Astrocyte (in vitro differentiated cells and primary cell): ENCODE results near the gene CELSR2. TPM values are rescaled to one million over a fixed set of nuclear protein-coding genes. Genes with fewer than 3 reads are reported as not detected.

ENCODE experiments used
- DNase-seq: peaks from one replicate; pipeline ENCODE4 v3.0.0-alpha.2; 2010; ENCODE audit warnings: low read depth
- FAIRE-seq: peaks from 2 replicates; lab custom pipeline; 2011; peaks lifted over from hg19 to GRCh38; lab: Jason Lieb, UNC
- H2AFZ ChIP-seq: 2 replicates; pipeline ENCODE4 v1.6.0; 2012; ENCODE audit warnings: low read depth, low read length, inconsistent platforms
- H3K27ac ChIP-seq: 2 replicates; pipeline ENCODE4 v1.5.1; 2011; ENCODE audit warnings: low read depth, low read length, inconsistent platforms
- H3K27me3 ChIP-seq: 2 replicates; pipeline ENCODE4 v1.6.0; 2011; ENCODE audit warnings: low read length, inconsistent platforms; ENCODE audit not compliant: insufficient read depth
- H3K36me3 ChIP-seq: 2 replicates; pipeline ENCODE4 v1.5.1; 2011; ENCODE audit warnings: low read length, inconsistent platforms; ENCODE audit not compliant: insufficient read depth
- H3K4me1 ChIP-seq: 2 replicates; pipeline ENCODE4 v1.5.1; 2011; ENCODE audit warnings: low read length, inconsistent platforms; ENCODE audit not compliant: insufficient read depth
- H3K4me2 ChIP-seq: 2 replicates; pipeline ENCODE4 v1.6.0; 2012; ENCODE audit warnings: low read length, inconsistent platforms
- H3K4me3 ChIP-seq: 2 replicates; pipeline ENCODE4 v1.5.1; 2011; ENCODE audit warnings: low read depth, mild to moderate bottlenecking, low read length, inconsistent platforms; ENCODE audit not compliant: insufficient read depth
- H3K79me2 ChIP-seq: 2 replicates; pipeline ENCODE4 v1.6.0; 2012; ENCODE audit warnings: mild to moderate bottlenecking, low read length, inconsistent platforms; ENCODE audit not compliant: insufficient read depth
- H3K9ac ChIP-seq: 2 replicates; pipeline ENCODE4 v1.6.0; 2012; ENCODE audit warnings: mild to moderate bottlenecking, low read length, inconsistent platforms
- H3K9me3 ChIP-seq: 2 replicates; pipeline ENCODE4 v1.5.1; 2012; ENCODE audit warnings: low read depth, mild to moderate bottlenecking, low read length, inconsistent platforms; ENCODE audit not compliant: insufficient read depth
- H4K20me1 ChIP-seq: 2 replicates; pipeline ENCODE4 v1.6.0; 2012; ENCODE audit warnings: low read length, inconsistent platforms; ENCODE audit not compliant: insufficient read depth
- H3K27ac Mint-ChIP-seq: one replicate; pipeline ENCODE4 v1.8.0; 2021; ENCODE audit warnings: mild to moderate bottlenecking, mixed read lengths; ENCODE audit not compliant: unreplicated experiment
- H3K27me3 Mint-ChIP-seq: one replicate; pipeline ENCODE4 v1.8.0; 2021; ENCODE audit warnings: low read depth, mixed read lengths; ENCODE audit not compliant: unreplicated experiment
- H3K36me3 Mint-ChIP-seq: one replicate; pipeline ENCODE4 v1.8.0; 2021; ENCODE audit warnings: low read depth, mixed read lengths; ENCODE audit not compliant: unreplicated experiment
- H3K4me1 Mint-ChIP-seq: one replicate; pipeline ENCODE4 v1.8.0; 2021; ENCODE audit warnings: low read depth, mixed read lengths; ENCODE audit not compliant: unreplicated experiment
- H3K4me3 Mint-ChIP-seq: one replicate; pipeline ENCODE4 v1.8.0; 2021; ENCODE audit warnings: mild to moderate bottlenecking, moderate library complexity, mixed read lengths; ENCODE audit not compliant: unreplicated experiment
- H3K9me3 Mint-ChIP-seq: one replicate; pipeline ENCODE4 v1.8.0; 2021; ENCODE audit warnings: mild to moderate bottlenecking, mixed read lengths; ENCODE audit not compliant: unreplicated experiment
- EZH2 ChIP-seq: IDR thresholded peaks from 2 replicates; pipeline ENCODE4 v1.6.1; 2012; ENCODE audit warnings: mild to moderate bottlenecking, low read length, inconsistent platforms; ENCODE audit not compliant: insufficient read depth
- total RNA-seq: library from RNA; stranded (reverse); gene quantifications from 2 replicates; pipeline ENCODE4 v1.2.1, GENCODE V29; 2021
- TF ChIP-seq, protein P1 (sequence below): IDR thresholded peaks from 2 replicates; pipeline ENCODE4 v1.5.1; 2011; ENCODE audit warnings: low read depth, mild to moderate bottlenecking, inconsistent platforms, low read length, moderate library complexity; ENCODE audit not compliant: insufficient read depth

CELSR2 gene
- total RNA-seq, 1 donor from 2014 or later, result 10.0 TPM

GRCh38 chr1:109243221-109243620, 6.1 kb upstream of the CELSR2 start:
- Histone ChIP-seq H3K27me3 (no peaks in the 10 kb centered on the region), H3K27ac (no peak overlapping the region), H3K9ac (no peak overlapping the region), H2AFZ (no peak overlapping the region), H3K79me2 (no peaks in the 10 kb centered on the region), H3K4me2 (no peak overlapping the region), H3K9me3 (no peaks in the 10 kb centered on the region), H3K4me1 (peaks cover 19% of the 10 kb centered on the region), H3K4me3 (no peak overlapping the region), H3K36me3 (peaks cover 7% of the 10 kb centered on the region), H4K20me1 (peaks cover 7% of the 10 kb centered on the region)
- no peak for TF ChIP-seq EZH2
- TF ChIP-seq, protein P1, sequence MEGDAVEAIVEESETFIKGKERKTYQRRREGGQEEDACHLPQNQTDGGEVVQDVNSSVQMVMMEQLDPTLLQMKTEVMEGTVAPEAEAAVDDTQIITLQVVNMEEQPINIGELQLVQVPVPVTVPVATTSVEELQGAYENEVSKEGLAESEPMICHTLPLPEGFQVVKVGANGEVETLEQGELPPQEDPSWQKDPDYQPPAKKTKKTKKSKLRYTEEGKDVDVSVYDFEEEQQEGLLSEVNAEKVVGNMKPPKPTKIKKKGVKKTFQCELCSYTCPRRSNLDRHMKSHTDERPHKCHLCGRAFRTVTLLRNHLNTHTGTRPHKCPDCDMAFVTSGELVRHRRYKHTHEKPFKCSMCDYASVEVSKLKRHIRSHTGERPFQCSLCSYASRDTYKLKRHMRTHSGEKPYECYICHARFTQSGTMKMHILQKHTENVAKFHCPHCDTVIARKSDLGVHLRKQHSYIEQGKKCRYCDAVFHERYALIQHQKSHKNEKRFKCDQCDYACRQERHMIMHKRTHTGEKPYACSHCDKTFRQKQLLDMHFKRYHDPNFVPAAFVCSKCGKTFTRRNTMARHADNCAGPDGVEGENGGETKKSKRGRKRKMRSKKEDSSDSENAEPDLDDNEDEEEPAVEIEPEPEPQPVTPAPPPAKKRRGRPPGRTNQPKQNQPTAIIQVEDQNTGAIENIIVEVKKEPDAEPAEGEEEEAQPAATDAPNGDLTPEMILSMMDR, result no peak
- H3K9me3 Mint-ChIP-seq, result no peaks in the 10 kb centered on the region
- H3K4me3 Mint-ChIP-seq, result peak overlapping the region; percentile 34
- H3K36me3 Mint-ChIP-seq, result peaks cover 6% of the 10 kb centered on the region
- H3K27me3 Mint-ChIP-seq, result peaks cover 5% of the 10 kb centered on the region
- DNase-seq (no peak), FAIRE-seq (no peak)
- H3K27ac Mint-ChIP-seq, result no peak overlapping the region
- peaks cover 21% of the 10 kb centered on the region for H3K4me1 Mint-ChIP-seq

- Histone ChIP-seq H3K79me2 (no peaks in the 10 kb centered on the region), H3K36me3 (no peaks in the 10 kb centered on the region), H3K27me3 (no peaks in the 10 kb centered on the region), H3K9me3 (no peaks in the 10 kb centered on the region), H4K20me1 (peaks cover 7% of the 10 kb centered on the region), H2AFZ (no peak overlapping the region), H3K27ac (no peak overlapping the region), H3K4me3 (no peak overlapping the region), H3K9ac (no peak overlapping the region), H3K4me1 (peaks cover 21% of the 10 kb centered on the region), H3K4me2 (no peak overlapping the region)
- Mint-ChIP-seq H3K4me3 (no peak overlapping the region), H3K36me3 (peaks cover 2% of the 10 kb centered on the region), H3K4me1 (peaks cover 20% of the 10 kb centered on the region), H3K9me3 (no peaks in the 10 kb centered on the region), H3K27ac (no peak overlapping the region), H3K27me3 (peaks cover 6% of the 10 kb centered on the region)
- no peak for TF ChIP-seq EZH2
- TF ChIP-seq, protein P1, result no peak
- FAIRE-seq (no peak), DNase-seq (no peak)
Measured at GRCh38 chr1:109243860-109244552, 5.3 kb upstream of the CELSR2 start.

- Histone ChIP-seq H4K20me1 (peaks cover 7% of the 10 kb centered on the region), H3K4me1 (peaks cover 12% of the 10 kb centered on the region), H3K9me3 (no peaks in the 10 kb centered on the region), H3K79me2 (no peaks in the 10 kb centered on the region), H3K4me2 (no peak overlapping the region), H3K9ac (no peak overlapping the region), H3K27me3 (no peaks in the 10 kb centered on the region), H3K27ac (no peak overlapping the region), H2AFZ (no peak overlapping the region), H3K4me3 (no peak overlapping the region), H3K36me3 (no peaks in the 10 kb centered on the region)
- Mint-ChIP-seq H3K27me3 (peaks cover 6% of the 10 kb centered on the region), H3K4me3 (no peak overlapping the region), H3K9me3 (no peaks in the 10 kb centered on the region), H3K27ac (no peak overlapping the region), H3K36me3 (no peaks in the 10 kb centered on the region), H3K4me1 (peaks cover 21% of the 10 kb centered on the region)
- FAIRE-seq, result no peak
- TF ChIP-seq, protein P1, result no peak
- no peak for TF ChIP-seq EZH2
- DNase-seq, result no peak
Measured at GRCh38 chr1:109246141-109246551, 3.2 kb upstream of the CELSR2 start.
